HepG2 (cell line): Measurements from ENCODE around the gene NCF4. TPM values are rescaled to one million over a fixed set of nuclear protein-coding genes. Genes with fewer than 3 reads are reported as not detected.

Source experiments
- ATAC-seq: fragments of 200-7000 bp; cut with Tn5 transposase; 3 replicates; pipeline ENCODE4 v1.9.1; 2020; ENCODE audit warnings: mild to moderate bottlenecking, moderate library complexity
- BruUV-seq: library from RNA; stranded (reverse); fragments of 400-500 nt; replicated peaks from 2 replicates; lab custom pipeline; 2021; lab: Mats Ljungman, UMichigan
- CTCF ChIA-PET: fragments of 300-600 bp; formaldehyde crosslinking; extraction: SDS; loops from one replicate; lab custom pipeline; 2021; ENCODE audit warnings: low total read pairs, inconsistent platforms, low intra/inter-chr PET ratio; lab: Yijun Ruan, JAX
- POLR2A ChIA-PET: fragments of 350-600 bp; sonication (Branson Sonifier 250); formaldehyde crosslinking; loops from one replicate; lab custom pipeline; 2020; ENCODE audit warnings: antibody characterized with exemption, inconsistent platforms; lab: Yijun Ruan, JAX
- DNase-seq: peaks from one replicate; pipeline ENCODE4 v3.0.0-alpha.2; 2015; ENCODE audit warnings: low spot score
- FAIRE-seq: peaks from 3 replicates; lab custom pipeline; 2011; peaks lifted over from hg19 to GRCh38; lab: Jason Lieb, UNC
- H2AFZ ChIP-seq: one replicate; pipeline ENCODE4 v1.6.1; 2011; ENCODE audit warnings: low read length, inconsistent platforms
- H3K27ac ChIP-seq: fragments of 300-600 bp; 3 replicates; pipeline ENCODE4 v1.8.0; 2011; ENCODE audit warnings: mixed run types, mild to moderate bottlenecking, mixed read lengths, low read length, inconsistent platforms; ENCODE audit not compliant: insufficient read depth; ENCODE audit errors: extremely low read length
- H3K27me3 ChIP-seq, 2 experiments: fragments of 200-600 bp in 1 of 2; 2 replicates in 1 of 2; 3 replicates in 1 of 2; pipeline versions ENCODE4 v1.6.0 to v1.8.0; 2011; ENCODE audit warnings: low read length in 2 of 2, mild to moderate bottlenecking in 2 of 2, moderate library complexity in 2 of 2, inconsistent platforms in 1 of 2; ENCODE audit not compliant: insufficient read depth in 2 of 2, control insufficient read depth in 1 of 2
- H3K36me3 ChIP-seq, 2 experiments: fragments of 200-600 bp in 1 of 2; replicated peaks in 1 of 2; 2 replicates in 1 of 2; 3 replicates in 1 of 2; pipeline versions ENCODE4 v1.5.1 to v1.8.0; 2011; ENCODE audit warnings: low read length in 2 of 2, inconsistent platforms in 1 of 2; ENCODE audit not compliant: insufficient read depth in 2 of 2, control insufficient read depth in 1 of 2
- H3K4me1 ChIP-seq: 2 replicates; pipeline ENCODE4 v1.5.1; 2012; ENCODE audit warnings: low read length, inconsistent platforms; ENCODE audit not compliant: insufficient read depth
- H3K4me2 ChIP-seq: 2 replicates; pipeline ENCODE4 v1.6.0; 2011; ENCODE audit warnings: low read depth, low read length, inconsistent platforms
- H3K4me3 ChIP-seq, 3 experiments: fragments of 200-600 bp in 1 of 3; sonication (generic), shearing (Covaris generic) in 1 of 3; replicated peaks in 1 of 3; 2 replicates each; pipeline ENCODE4 v1.5.1; 2011 to 2016; ENCODE audit warnings: low read length in 3 of 3, inconsistent platforms in 2 of 3, low read depth in 2 of 3, mild to moderate bottlenecking in 2 of 3, control low read depth in 1 of 3, mixed read lengths in 1 of 3; ENCODE audit not compliant: insufficient read depth in 1 of 3
- H3K79me2 ChIP-seq: one replicate; pipeline ENCODE4 v1.6.1; 2011; ENCODE audit warnings: low read length, inconsistent platforms; ENCODE audit not compliant: insufficient read depth
- H3K9ac ChIP-seq: 2 replicates; pipeline ENCODE4 v1.6.0; 2011; ENCODE audit warnings: mild to moderate bottlenecking, low read depth, low read length, inconsistent platforms; ENCODE audit not compliant: insufficient read depth
- H3K9me3 ChIP-seq: 2 replicates; pipeline ENCODE4 v1.5.1; 2012; ENCODE audit warnings: mild to moderate bottlenecking, low read length
- H4K20me1 ChIP-seq: 2 replicates; pipeline ENCODE4 v1.6.0; 2011; ENCODE audit warnings: inconsistent platforms, mild to moderate bottlenecking, low read length, moderate library complexity; ENCODE audit not compliant: insufficient read depth
- CHD2 ChIP-seq: IDR thresholded peaks from 2 replicates; pipeline ENCODE4 v1.6.1; 2011; ENCODE audit warnings: low read depth, low read length, improper control_type of control experiment
- GTF3A ChIP-seq: sonication (generic); formaldehyde crosslinking; conservative IDR thresholded peaks from 2 replicates; pipeline ENCODE4 v1.4.0; 2020; ENCODE audit warnings: mild to moderate bottlenecking, missing genetic modification reagents
- ZMYM2 ChIP-seq: sonication (generic); formaldehyde crosslinking; IDR thresholded peaks from 2 replicates; pipeline ENCODE4 v1.8.0; 2022; ENCODE audit warnings: mild to moderate bottlenecking, missing genetic modification reagents
- ZNF484 ChIP-seq: sonication (generic); formaldehyde crosslinking; IDR thresholded peaks from 2 replicates; pipeline ENCODE4 v1.5.1; 2020; ENCODE audit warnings: mild to moderate bottlenecking, low read depth, missing genetic modification reagents, borderline replicate concordance
- ZNF839 ChIP-seq: sonication (generic); formaldehyde crosslinking; IDR thresholded peaks from 2 replicates; pipeline ENCODE4 v1.4.0; 2020; ENCODE audit warnings: missing genetic modification reagents, mild to moderate bottlenecking, borderline replicate concordance
- WGBS: methylation state at CpG from one replicate; pipeline ENCODE4 v1.1.6; 2017; ENCODE audit warnings: low lambda C conversion rate; 5-methylcytosine and 5-hydroxymethylcytosine counted together
- in situ Hi-C: cut with HindIII; loops from 2 replicates; pipeline ENCODE4 v1.10.0; 2017; ENCODE audit warnings: low pct_unique_long_range_greater_than_20kb; ENCODE audit not compliant: extremely low pct_ligation_motif_present
- intact Hi-C: fragments of 100-400 bp; cut with micrococcal nuclease; formaldehyde crosslinking; loops from one replicate; pipeline ENCODE4 v1.10.0; 2022; ENCODE audit not compliant: unreplicated experiment
- polyA plus RNA-seq, 8 experiments: library from polyadenylated mRNA; depleted of rRNA in 3 of 8; stranded (reverse) in 7 of 8; unstranded in 1 of 8; fragments of >200 nt; fragmentation: Illumina TruSeq in 4 of 8; extraction: Trizol in 4 of 8; gene quantifications; 2 replicates each; pipeline versions ENCODE4 v1.2.1 to v1.2.3, GENCODE V29; 2011 to 2016; ENCODE audit warnings: low read depth in 4 of 8, missing spikeins in 1 of 8, mixed read lengths in 1 of 8; ENCODE audit not compliant: insufficient read depth in 1 of 8
- total RNA-seq, 5 experiments: library from RNA; depleted of rRNA; stranded (reverse); fragments of >200 nt; fragmentation: Illumina TruSeq; extraction: Trizol; gene quantifications; 2 replicates each; pipeline ENCODE4 v1.2.3, GENCODE V29; 2016; ENCODE audit warnings: low read depth in 1 of 5
- TF ChIP-seq, protein P1 (sequence below): sonication (generic); formaldehyde crosslinking; IDR thresholded peaks from 2 replicates; pipeline ENCODE4 v1.4.0; 2020; ENCODE audit warnings: missing genetic modification reagents
- TF ChIP-seq, protein P2 (sequence below): sonication (generic); formaldehyde crosslinking; IDR thresholded peaks from 2 replicates; pipeline ENCODE4 v1.4.0; 2020; ENCODE audit warnings: missing genetic modification reagents
- TF ChIP-seq, protein P3 (sequence below): sonication (generic); formaldehyde crosslinking; IDR thresholded peaks from 2 replicates; pipeline ENCODE4 v1.5.1; 2020; ENCODE audit warnings: mild to moderate bottlenecking, missing genetic modification reagents, borderline replicate concordance

Gene NCF4
- total and polyA plus RNA-seq, 2 of the 13 experiments (the other 11 are each of a cell fraction or from before 2014, with no cell fraction given) = not detected

DNA sequence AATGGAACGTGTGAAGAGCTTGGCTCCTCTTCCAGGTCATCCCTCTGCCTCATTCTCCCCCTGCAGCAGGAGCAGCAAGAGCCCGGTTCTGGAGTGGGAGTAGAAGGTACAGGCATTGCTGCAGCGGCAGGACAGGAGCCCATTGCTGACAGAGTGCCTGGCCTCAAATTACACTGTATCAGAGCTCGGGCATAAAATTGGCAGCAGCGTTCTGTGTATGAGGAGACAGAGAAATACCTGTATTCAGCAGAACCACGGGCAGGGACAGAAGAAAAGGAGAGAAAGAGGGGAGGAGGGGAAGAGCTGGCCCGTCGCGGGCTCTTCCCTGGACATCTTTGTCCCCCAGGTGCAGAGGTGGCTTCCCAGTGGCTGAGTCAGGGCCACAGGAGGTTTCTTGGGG is 2.6 kb upstream of the NCF4 start (continued):
- TF ChIP-seq, protein P1, sequence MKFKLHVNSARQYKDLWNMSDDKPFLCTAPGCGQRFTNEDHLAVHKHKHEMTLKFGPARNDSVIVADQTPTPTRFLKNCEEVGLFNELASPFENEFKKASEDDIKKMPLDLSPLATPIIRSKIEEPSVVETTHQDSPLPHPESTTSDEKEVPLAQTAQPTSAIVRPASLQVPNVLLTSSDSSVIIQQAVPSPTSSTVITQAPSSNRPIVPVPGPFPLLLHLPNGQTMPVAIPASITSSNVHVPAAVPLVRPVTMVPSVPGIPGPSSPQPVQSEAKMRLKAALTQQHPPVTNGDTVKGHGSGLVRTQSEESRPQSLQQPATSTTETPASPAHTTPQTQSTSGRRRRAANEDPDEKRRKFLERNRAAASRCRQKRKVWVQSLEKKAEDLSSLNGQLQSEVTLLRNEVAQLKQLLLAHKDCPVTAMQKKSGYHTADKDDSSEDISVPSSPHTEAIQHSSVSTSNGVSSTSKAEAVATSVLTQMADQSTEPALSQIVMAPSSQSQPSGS = no peak
- TF ChIP-seq ZNF839 (CRISPR knock-in tag) = no peak
- no peak for TF ChIP-seq CHD2
- TF ChIP-seq, protein P2, sequence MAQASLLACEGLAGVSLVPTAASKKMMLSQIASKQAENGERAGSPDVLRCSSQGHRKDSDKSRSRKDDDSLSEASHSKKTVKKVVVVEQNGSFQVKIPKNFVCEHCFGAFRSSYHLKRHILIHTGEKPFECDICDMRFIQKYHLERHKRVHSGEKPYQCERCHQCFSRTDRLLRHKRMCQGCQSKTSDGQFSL (CRISPR knock-in tag) = no peak
- TF ChIP-seq ZMYM2 (CRISPR knock-in tag) = no peak

DNA sequence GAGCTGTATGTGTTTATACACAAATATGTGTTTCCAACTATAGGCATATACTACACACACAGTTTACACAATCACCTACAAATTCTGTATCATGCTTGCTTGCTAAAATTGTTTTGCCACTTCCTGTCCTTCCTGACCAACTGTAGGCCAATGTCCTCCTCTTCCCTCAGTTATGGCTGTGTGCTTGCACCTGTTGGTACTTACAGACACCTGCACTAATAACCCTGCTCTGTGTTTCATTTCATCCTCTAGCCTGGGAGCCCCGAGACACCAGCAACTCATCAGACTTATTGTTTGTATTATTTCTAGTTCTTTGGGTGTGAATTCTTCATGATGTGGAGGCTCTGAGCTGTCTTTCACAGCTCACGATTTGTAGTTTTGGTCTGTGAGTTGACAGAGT is 1.8 kb upstream of the NCF4 start:
- H2AFZ ChIP-seq = no peak overlapping the region
- H3K9ac ChIP-seq = no peak overlapping the region
- no peaks in the 10 kb centered on the region for H3K9me3 ChIP-seq
- 0% methylated on average over 2 of the region's 2 CpGs for WGBS
- no peak for ATAC-seq
- H3K4me1 ChIP-seq = peaks cover 9% of the 10 kb centered on the region; the same call in 1 of the 2 replicates
- CTCF ChIA-PET = no interaction called here
- TF ChIP-seq, protein P3, sequence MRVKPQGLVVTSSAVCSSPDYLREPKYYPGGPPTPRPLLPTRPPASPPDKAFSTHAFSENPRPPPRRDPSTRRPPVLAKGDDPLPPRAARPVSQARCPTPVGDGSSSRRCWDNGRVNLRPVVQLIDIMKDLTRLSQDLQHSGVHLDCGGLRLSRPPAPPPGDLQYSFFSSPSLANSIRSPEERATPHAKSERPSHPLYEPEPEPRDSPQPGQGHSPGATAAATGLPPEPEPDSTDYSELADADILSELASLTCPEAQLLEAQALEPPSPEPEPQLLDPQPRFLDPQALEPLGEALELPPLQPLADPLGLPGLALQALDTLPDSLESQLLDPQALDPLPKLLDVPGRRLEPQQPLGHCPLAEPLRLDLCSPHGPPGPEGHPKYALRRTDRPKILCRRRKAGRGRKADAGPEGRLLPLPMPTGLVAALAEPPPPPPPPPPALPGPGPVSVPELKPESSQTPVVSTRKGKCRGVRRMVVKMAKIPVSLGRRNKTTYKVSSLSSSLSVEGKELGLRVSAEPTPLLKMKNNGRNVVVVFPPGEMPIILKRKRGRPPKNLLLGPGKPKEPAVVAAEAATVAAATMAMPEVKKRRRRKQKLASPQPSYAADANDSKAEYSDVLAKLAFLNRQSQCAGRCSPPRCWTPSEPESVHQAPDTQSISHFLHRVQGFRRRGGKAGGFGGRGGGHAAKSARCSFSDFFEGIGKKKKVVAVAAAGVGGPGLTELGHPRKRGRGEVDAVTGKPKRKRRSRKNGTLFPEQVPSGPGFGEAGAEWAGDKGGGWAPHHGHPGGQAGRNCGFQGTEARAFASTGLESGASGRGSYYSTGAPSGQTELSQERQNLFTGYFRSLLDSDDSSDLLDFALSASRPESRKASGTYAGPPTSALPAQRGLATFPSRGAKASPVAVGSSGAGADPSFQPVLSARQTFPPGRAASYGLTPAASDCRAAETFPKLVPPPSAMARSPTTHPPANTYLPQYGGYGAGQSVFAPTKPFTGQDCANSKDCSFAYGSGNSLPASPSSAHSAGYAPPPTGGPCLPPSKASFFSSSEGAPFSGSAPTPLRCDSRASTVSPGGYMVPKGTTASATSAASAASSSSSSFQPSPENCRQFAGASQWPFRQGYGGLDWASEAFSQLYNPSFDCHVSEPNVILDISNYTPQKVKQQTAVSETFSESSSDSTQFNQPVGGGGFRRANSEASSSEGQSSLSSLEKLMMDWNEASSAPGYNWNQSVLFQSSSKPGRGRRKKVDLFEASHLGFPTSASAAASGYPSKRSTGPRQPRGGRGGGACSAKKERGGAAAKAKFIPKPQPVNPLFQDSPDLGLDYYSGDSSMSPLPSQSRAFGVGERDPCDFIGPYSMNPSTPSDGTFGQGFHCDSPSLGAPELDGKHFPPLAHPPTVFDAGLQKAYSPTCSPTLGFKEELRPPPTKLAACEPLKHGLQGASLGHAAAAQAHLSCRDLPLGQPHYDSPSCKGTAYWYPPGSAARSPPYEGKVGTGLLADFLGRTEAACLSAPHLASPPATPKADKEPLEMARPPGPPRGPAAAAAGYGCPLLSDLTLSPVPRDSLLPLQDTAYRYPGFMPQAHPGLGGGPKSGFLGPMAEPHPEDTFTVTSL (CRISPR knock-in tag) = no peak
- no peak for TF ChIP-seq ZNF484 (CRISPR knock-in tag)
- TF ChIP-seq GTF3A (CRISPR knock-in tag) = no peak
- no peaks in the 10 kb centered on the region for H3K79me2 ChIP-seq
- no peak overlapping the region for H3K4me2 ChIP-seq
- H3K4me3 ChIP-seq = no peak overlapping the region
- BruUV-seq = no TSS peak
- H4K20me1 ChIP-seq = no peaks in the 10 kb centered on the region
- in situ Hi-C loops (loop anchor here (5.0 to 10.0 kb wide), 3 partner anchors 77 to 312 kb away; no protein-coding TSS in a partner anchor), intact Hi-C loops (no loop called here)
- H3K36me3 ChIP-seq = no peaks in the 10 kb centered on the region
- DNase-seq = no peak
- no peak for FAIRE-seq
- POLR2A ChIA-PET = no interaction called here
- H3K27ac ChIP-seq = no peak overlapping the region
- H3K27me3 ChIP-seq = peaks cover 0 to 19% of the 10 kb centered on the region in 2 experiments; a peak in 2 of 5 replicates
